GM10266 (cell line): ENCODE results near the gene ARHGAP6.

Experiments used
- DNase-seq: peaks from one replicate; pipeline ENCODE4 v3.0.0; 2012; ENCODE audit errors: extremely low spot score
- TF ChIP-seq, protein P1 (sequence below): IDR thresholded peaks from 2 replicates; pipeline ENCODE4 v1.5.1; 2012; ENCODE audit warnings: mild to moderate bottlenecking, low read depth; ENCODE audit not compliant: control insufficient read depth, insufficient read depth; ENCODE audit errors: missing control alignments

The ARHGAP6 gene

DNA sequence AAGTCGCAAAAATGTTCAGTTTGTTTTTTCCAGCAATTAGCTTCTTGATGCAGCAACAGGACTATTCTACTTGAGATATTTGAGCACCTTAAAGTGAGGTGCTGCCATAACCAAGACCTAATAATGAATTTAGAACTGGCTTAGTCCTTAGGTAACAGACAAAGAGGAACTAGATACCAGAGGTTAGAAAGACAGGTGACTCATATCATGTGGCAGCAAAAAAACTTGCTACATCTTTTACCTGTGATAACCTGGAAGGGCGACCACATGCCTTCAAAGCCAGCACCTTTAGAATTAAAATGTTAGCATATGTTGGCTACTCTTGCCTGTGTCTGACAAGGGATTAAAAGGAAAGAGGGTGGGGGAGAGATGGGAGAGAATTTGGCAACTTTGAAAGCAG, 90.4 kb downstream of the ARHGAP6 start:
- TF ChIP-seq, protein P1, sequence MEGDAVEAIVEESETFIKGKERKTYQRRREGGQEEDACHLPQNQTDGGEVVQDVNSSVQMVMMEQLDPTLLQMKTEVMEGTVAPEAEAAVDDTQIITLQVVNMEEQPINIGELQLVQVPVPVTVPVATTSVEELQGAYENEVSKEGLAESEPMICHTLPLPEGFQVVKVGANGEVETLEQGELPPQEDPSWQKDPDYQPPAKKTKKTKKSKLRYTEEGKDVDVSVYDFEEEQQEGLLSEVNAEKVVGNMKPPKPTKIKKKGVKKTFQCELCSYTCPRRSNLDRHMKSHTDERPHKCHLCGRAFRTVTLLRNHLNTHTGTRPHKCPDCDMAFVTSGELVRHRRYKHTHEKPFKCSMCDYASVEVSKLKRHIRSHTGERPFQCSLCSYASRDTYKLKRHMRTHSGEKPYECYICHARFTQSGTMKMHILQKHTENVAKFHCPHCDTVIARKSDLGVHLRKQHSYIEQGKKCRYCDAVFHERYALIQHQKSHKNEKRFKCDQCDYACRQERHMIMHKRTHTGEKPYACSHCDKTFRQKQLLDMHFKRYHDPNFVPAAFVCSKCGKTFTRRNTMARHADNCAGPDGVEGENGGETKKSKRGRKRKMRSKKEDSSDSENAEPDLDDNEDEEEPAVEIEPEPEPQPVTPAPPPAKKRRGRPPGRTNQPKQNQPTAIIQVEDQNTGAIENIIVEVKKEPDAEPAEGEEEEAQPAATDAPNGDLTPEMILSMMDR = no peak
- no peak for DNase-seq

- TF ChIP-seq, protein P1 = no peak
Observed at GRCh38 chrX:11567528-11568220, 98.0 kb downstream of the ARHGAP6 start.

DNA sequence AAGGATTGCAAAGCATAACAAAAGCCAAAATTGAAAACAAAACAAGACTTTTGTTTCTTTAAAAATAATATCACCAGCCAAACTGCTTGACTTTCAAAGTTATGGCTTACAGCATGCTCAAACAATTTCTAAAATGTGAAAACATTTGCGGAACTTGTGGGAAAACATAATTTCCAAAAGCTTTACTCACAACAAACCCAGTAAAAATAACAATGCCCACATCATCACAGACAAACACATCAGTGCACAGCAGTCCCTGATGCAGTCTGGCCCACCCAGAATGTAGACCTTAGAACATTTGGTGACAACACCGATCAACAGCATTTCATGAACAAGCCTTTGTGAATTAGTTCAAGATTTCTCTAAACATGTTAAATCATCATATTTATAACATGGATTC, 98.9 kb downstream of the ARHGAP6 start:
- DNase-seq = no peak

More at GRCh38 chrX:11567528-11568220, 98.0 kb downstream of the ARHGAP6 start:
- no peak for DNase-seq

DNA sequence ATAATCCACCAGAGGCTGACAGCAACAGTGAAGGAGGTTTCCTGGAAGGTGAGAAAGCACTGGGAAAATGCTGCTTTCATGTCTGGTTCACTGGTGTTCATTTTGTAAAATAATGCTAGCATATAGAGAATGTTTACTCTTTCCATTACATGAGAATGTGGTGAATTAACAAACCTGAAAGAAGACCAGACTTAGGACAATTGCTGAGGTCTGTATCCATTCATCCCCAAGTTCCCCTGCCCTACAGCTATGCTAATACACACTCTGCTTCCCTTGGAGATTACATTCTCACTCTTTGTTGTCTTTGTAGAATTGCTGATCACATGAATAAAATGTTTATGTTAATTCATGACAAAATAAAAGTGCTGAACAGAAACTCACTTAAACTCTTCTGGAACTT, 99.5 kb downstream of the ARHGAP6 start:
- DNase-seq = no peak
- TF ChIP-seq, protein P1 = no peak

More for the DNA sequence above, 98.9 kb downstream of the ARHGAP6 start:
- TF ChIP-seq, protein P1 = no peak

DNA sequence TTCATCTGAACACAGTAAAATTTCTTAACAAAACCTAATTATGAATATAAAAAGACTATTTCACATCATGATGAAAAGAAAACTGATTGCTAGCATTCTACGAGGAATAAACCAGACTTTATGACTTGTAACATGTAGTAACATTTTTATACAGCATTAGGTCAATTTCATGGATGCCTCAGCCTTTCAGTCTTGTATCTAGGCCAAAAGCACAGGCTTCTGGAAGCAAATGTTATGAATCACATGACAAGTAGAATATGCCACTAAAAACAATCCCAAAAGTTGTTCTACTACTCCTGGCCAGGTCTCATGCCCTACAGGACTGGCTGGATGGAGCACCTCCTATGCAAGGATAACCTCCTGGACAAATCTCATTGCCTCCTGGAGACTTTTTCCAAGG, 101.2 kb downstream of the ARHGAP6 start:
- TF ChIP-seq, protein P1 = no peak
- no peak for DNase-seq

DNA sequence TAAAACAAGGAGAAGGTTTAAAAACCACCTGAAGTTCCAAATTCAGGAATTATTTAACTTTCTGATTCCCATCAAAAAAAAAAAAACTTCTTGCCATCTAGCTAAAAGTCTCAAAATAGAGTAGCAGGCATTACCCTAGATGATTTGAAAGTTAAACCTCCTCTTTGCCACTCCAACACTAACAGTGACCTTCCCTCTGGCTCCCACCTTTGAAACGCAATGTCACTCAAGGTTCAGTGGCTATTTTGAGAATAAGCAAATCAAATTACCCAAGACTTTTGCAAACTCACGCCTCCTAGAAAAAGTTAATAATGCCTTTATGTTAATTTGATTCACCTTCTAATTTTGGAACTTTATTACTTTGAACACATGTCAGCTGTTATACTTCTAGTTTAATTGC, 103.2 kb downstream of the ARHGAP6 start:
- DNase-seq = no peak
- TF ChIP-seq, protein P1 = no peak

GRCh38 chrX:11558972-11559371, 106.7 kb downstream of the ARHGAP6 start:
- TF ChIP-seq, protein P1 = no peak
- DNase-seq = no peak
